Measurements from ENCODE around the gene HSD17B12. TPM values are rescaled to one million over a fixed set of nuclear protein-coding genes. Genes with fewer than 3 reads are reported as not detected.
A peak's percentile ranks its signal among the peaks of the same experiment; 100 is the strongest.
"Not testable (repeated sequence)": the region's sequence is repeated elsewhere in the genome, so short reads cannot be mapped to it uniquely, and the experiment has no call there.

HSD17B12 gene
- total RNA-seq, 2 experiments from 2014 or later, result 70.9 to 138 TPM

DNA sequence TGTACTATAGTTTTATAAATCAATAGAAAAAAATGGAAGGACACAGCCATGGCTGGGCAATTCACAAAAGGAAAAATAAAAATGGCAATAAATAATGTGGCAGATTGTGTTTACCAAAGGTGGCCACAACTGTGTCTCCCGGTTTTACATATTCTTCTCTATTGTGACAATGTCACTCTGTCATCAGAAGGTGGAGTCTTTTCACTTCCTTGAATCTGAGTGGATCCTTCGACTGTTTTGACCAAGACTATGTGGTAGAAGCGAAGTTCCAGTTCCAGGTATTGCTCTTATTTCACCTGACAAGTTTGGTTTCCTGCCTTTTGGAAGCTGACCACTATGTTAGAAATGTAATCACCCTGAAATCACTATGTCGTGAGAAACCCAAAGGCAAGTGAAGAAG, 31.0 kb upstream of the HSD17B12 start:
- intact Hi-C loops (cut with micrococcal nuclease; ENCODE audit: unreplicated experiment), result no loop called here
- Histone ChIP-seq H3K27ac (ENCODE audit: low read depth, low read length, poor library complexity, severe bottlenecking) (no peak overlapping the region), H3K4me1 (ENCODE audit: insufficient read depth, low read length, poor library complexity, severe bottlenecking) (peaks cover 7% of the 10 kb centered on the region), H4K20me1 (ENCODE audit: insufficient read depth, low read length) (no peaks in the 10 kb centered on the region), H2AFZ (ENCODE audit: low read length) (no peak overlapping the region), H3K79me2 (ENCODE audit: insufficient read depth, low read depth, low read length) (peaks cover 11% of the 10 kb centered on the region; the same call in 1 of the 2 replicates), H3K4me3 (ENCODE audit: low read depth, low read length, poor library complexity, severe bottlenecking) (no peak overlapping the region), H3K9me3 (ENCODE audit: low read length) (no peaks in the 10 kb centered on the region), H3K9me2 (ENCODE audit: insufficient read depth, low read length) (no peaks in the 10 kb centered on the region), H3K4me2 (ENCODE audit: low read length) (no peak overlapping the region), H3K36me3 (ENCODE audit: insufficient read depth, low read length) (no peaks in the 10 kb centered on the region)
- TF ChIP-seq CTCF (conservative IDR thresholded peaks at IDR 0.05; ENCODE audit: low read length), result peak; percentile 51
- TF ChIP-seq EZH2phosphoT487 (IDR thresholded peaks at IDR 0.05; ENCODE audit: borderline replicate concordance, low read depth, low read length), result no peak
- DNase-seq (ENCODE audit: low spot score), result peak; percentile 24
- BruUV-seq (replicated peaks), result no TSS peak
- ChIA-PET CTCF (ENCODE audit: unreplicated experiment) (no interaction called here), POLR2A (interaction anchor here (0.7 kb wide), 2 partner anchors 81 to 268 kb away, joined by 3 read pairs; no protein-coding TSS in a partner anchor)

- H2AFZ ChIP-seq (ENCODE audit: low read length), result no peak overlapping the region
- no TSS peak for BruUV-seq (replicated peaks)
- intact Hi-C loops (cut with micrococcal nuclease; ENCODE audit: unreplicated experiment), result no loop called here
- no peaks in the 10 kb centered on the region for H3K36me3 ChIP-seq (ENCODE audit: insufficient read depth, low read length)
- ChIA-PET CTCF (ENCODE audit: unreplicated experiment) (no interaction called here), POLR2A (no interaction called here)
- H3K4me3 ChIP-seq (ENCODE audit: low read depth, low read length, poor library complexity, severe bottlenecking), result no peak overlapping the region
- H3K27ac ChIP-seq (ENCODE audit: low read depth, low read length, poor library complexity, severe bottlenecking), result no peak overlapping the region
- H3K9me3 ChIP-seq (ENCODE audit: low read length), result no peaks in the 10 kb centered on the region
- H3K9me2 ChIP-seq (ENCODE audit: insufficient read depth, low read length), result no peaks in the 10 kb centered on the region
- peaks cover 6% of the 10 kb centered on the region for H3K4me1 ChIP-seq (ENCODE audit: insufficient read depth, low read length, poor library complexity, severe bottlenecking)
- H4K20me1 ChIP-seq (ENCODE audit: insufficient read depth, low read length), result no peaks in the 10 kb centered on the region
- TF ChIP-seq CTCF (conservative IDR thresholded peaks at IDR 0.05; ENCODE audit: low read length), result no peak
- TF ChIP-seq EZH2phosphoT487 (IDR thresholded peaks at IDR 0.05; ENCODE audit: borderline replicate concordance, low read depth, low read length), result no peak
- DNase-seq (ENCODE audit: low spot score), result no peak
- H3K4me2 ChIP-seq (ENCODE audit: low read length), result no peak overlapping the region
- H3K79me2 ChIP-seq (ENCODE audit: insufficient read depth, low read depth, low read length), result peaks cover 6% of the 10 kb centered on the region; the same call in 1 of the 2 replicates
These were observed 30.6 kb upstream of the HSD17B12 start for GRCh38 chr11:43649921-43650320.

GRCh38 chr11:43663018-43663417, 17.5 kb upstream of the HSD17B12 start:
- BruUV-seq (replicated peaks); H3K9me2 ChIP-seq (ENCODE audit: insufficient read depth, low read length); H2AFZ ChIP-seq (ENCODE audit: low read length); CTCF ChIA-PET (ENCODE audit: unreplicated experiment); H3K4me2 ChIP-seq (ENCODE audit: low read length); H3K27ac ChIP-seq (ENCODE audit: low read depth, low read length, poor library complexity, severe bottlenecking); H3K4me3 ChIP-seq (ENCODE audit: low read depth, low read length, poor library complexity, severe bottlenecking); H3K36me3 ChIP-seq (ENCODE audit: insufficient read depth, low read length); H3K4me1 ChIP-seq (ENCODE audit: insufficient read depth, low read length, poor library complexity, severe bottlenecking); DNase-seq (ENCODE audit: low spot score); H4K20me1 ChIP-seq (ENCODE audit: insufficient read depth, low read length); H3K79me2 ChIP-seq (ENCODE audit: insufficient read depth, low read depth, low read length); intact Hi-C loops (cut with micrococcal nuclease; ENCODE audit: unreplicated experiment); H3K9me3 ChIP-seq (ENCODE audit: low read length): not testable (repeated sequence)
- POLR2A ChIA-PET, result interaction anchor here (0.6 kb wide), 1 partner anchor 36 kb away, joined by 3 read pairs; no protein-coding TSS in a partner anchor

All from OCI-LY7 (cell line).